DOHH2 (cell line): ENCODE measurements around the gene UBAC2.

Experiments
- CTCF ChIP-seq: fragments of 200-600 bp; sonication (generic); IDR thresholded peaks from one replicate; pipeline ENCODE4 v1.5.1; 2014; ENCODE audit warnings: antibody characterized with exemption, mild to moderate bottlenecking, low read depth, low read length; ENCODE audit not compliant: poor library complexity, severe bottlenecking
- EZH2phosphoT487 ChIP-seq: fragments of 200-600 bp; sonication (generic); IDR thresholded peaks from 2 replicates; pipeline ENCODE4 v1.6.1; 2017; ENCODE audit warnings: borderline replicate concordance, mild to moderate bottlenecking, antibody characterized with exemption, low read length, moderate library complexity, mixed read lengths

GRCh38 chr13:99228737-99229691, 28.4 kb downstream of the UBAC2 start:
- TF ChIP-seq CTCF, result no peak
- TF ChIP-seq EZH2phosphoT487, result no peak
